ENCODE data around the gene RGL2.

RGL2 gene

GRCh38 chr6:33298773-33299236 is at the start of gene RGL2:
Gene RGL2 (minus strand): TSS chr6:33298942. CDS start chr6:33298610, 332 bp downstream.
- TF ChIP-seq GATA2 (IDR thresholded peaks at IDR 0.05; ENCODE audit: low read depth, low read length) (no peak), GATA3 (IDR thresholded peaks at IDR 0.05; ENCODE audit: low read depth, low read length) (no peak)

GRCh38 chr6:33347816-33348215 is 49.1 kb upstream of the RGL2 start:
- TF ChIP-seq GATA3 (IDR thresholded peaks at IDR 0.05; ENCODE audit: low read depth, low read length) (no peak), GATA2 (IDR thresholded peaks at IDR 0.05; ENCODE audit: low read depth, low read length) (no peak)

GRCh38 chr6:33344701-33345697 is 46.3 kb upstream of the RGL2 start:
- TF ChIP-seq GATA2 (IDR thresholded peaks at IDR 0.05; ENCODE audit: low read depth, low read length) (no peak), GATA3 (IDR thresholded peaks at IDR 0.05; ENCODE audit: low read depth, low read length) (no peak)

GRCh38 chr6:33343953-33344611 is 45.3 kb upstream of the RGL2 start:
- TF ChIP-seq GATA2 (IDR thresholded peaks at IDR 0.05; ENCODE audit: low read depth, low read length) (no peak), GATA3 (IDR thresholded peaks at IDR 0.05; ENCODE audit: low read depth, low read length) (no peak)

GRCh38 chr6:33339193-33339592 is 40.5 kb upstream of the RGL2 start:
- TF ChIP-seq GATA2 (IDR thresholded peaks at IDR 0.05; ENCODE audit: low read depth, low read length) (no peak), GATA3 (IDR thresholded peaks at IDR 0.05; ENCODE audit: low read depth, low read length) (no peak)

GRCh38 chr6:33336495-33336894 is 37.8 kb upstream of the RGL2 start:
- TF ChIP-seq GATA2 (IDR thresholded peaks at IDR 0.05; ENCODE audit: low read depth, low read length) (no peak), GATA3 (IDR thresholded peaks at IDR 0.05; ENCODE audit: low read depth, low read length) (no peak)

GRCh38 chr6:33335916-33336315 is 37.2 kb upstream of the RGL2 start:
- no peak for TF ChIP-seq GATA2 (IDR thresholded peaks at IDR 0.05; ENCODE audit: low read depth, low read length)
- TF ChIP-seq GATA3 (IDR thresholded peaks at IDR 0.05; ENCODE audit: low read depth, low read length) = no peak

GRCh38 chr6:33333666-33334065 is 34.9 kb upstream of the RGL2 start:
- TF ChIP-seq GATA3 (IDR thresholded peaks at IDR 0.05; ENCODE audit: low read depth, low read length) = no peak
- no peak for TF ChIP-seq GATA2 (IDR thresholded peaks at IDR 0.05; ENCODE audit: low read depth, low read length)

GRCh38 chr6:33330736-33331135 is 32.0 kb upstream of the RGL2 start:
- no peak for TF ChIP-seq GATA3 (IDR thresholded peaks at IDR 0.05; ENCODE audit: low read depth, low read length)
- no peak for TF ChIP-seq GATA2 (IDR thresholded peaks at IDR 0.05; ENCODE audit: low read depth, low read length)

GRCh38 chr6:33329058-33329457 is 30.3 kb upstream of the RGL2 start:
- TF ChIP-seq GATA3 (IDR thresholded peaks at IDR 0.05; ENCODE audit: low read depth, low read length) (no peak), GATA2 (IDR thresholded peaks at IDR 0.05; ENCODE audit: low read depth, low read length) (no peak)

- no peak for TF ChIP-seq GATA3 (IDR thresholded peaks at IDR 0.05; ENCODE audit: low read depth, low read length)
Measured at GRCh38 chr6:33324125-33324524, 25.4 kb upstream of the RGL2 start.

GRCh38 chr6:33323623-33323948 is 24.8 kb upstream of the RGL2 start:
- TF ChIP-seq GATA3 (IDR thresholded peaks at IDR 0.05; ENCODE audit: low read depth, low read length) (no peak), GATA2 (IDR thresholded peaks at IDR 0.05; ENCODE audit: low read depth, low read length) (no peak)

- TF ChIP-seq GATA3 (IDR thresholded peaks at IDR 0.05; ENCODE audit: low read depth, low read length) = no peak
- no peak for TF ChIP-seq GATA2 (IDR thresholded peaks at IDR 0.05; ENCODE audit: low read depth, low read length)
Measured at GRCh38 chr6:33321227-33321626, 22.5 kb upstream of the RGL2 start.

GRCh38 chr6:33320315-33321181 is 21.8 kb upstream of the RGL2 start:
- TF ChIP-seq GATA3 (IDR thresholded peaks at IDR 0.05; ENCODE audit: low read depth, low read length) (no peak), GATA2 (IDR thresholded peaks at IDR 0.05; ENCODE audit: low read depth, low read length) (no peak)

Data from SH-SY5Y (cell line).